SU-DHL-6 (cell line): ENCODE results near the gene S100A1.

Experiments used
- H2AFZ ChIP-seq: fragments of 200-600 bp; sonication (generic); 2 replicates; pipeline ENCODE4 v1.6.1; 2014; ENCODE audit warnings: low read depth, mild to moderate bottlenecking, moderate library complexity, mixed read lengths, antibody characterized with exemption, low read length; ENCODE audit not compliant: severe bottlenecking
- H3F3A ChIP-seq: fragments of 200-600 bp; shearing (Covaris generic); 2 replicates; pipeline ENCODE4 v1.6.0; 2016; ENCODE audit warnings: antibody characterized with exemption, mild to moderate bottlenecking; ENCODE audit not compliant: insufficient read depth
- H3K27ac ChIP-seq: fragments of 200-600 bp; sonication (generic); 2 replicates; pipeline ENCODE4 v1.5.1; 2016; ENCODE audit warnings: low read depth, mild to moderate bottlenecking, low read length, moderate library complexity, mixed read lengths
- H3K27me3 ChIP-seq: fragments of 200-600 bp; sonication (generic), shearing (Covaris generic); 2 replicates; pipeline ENCODE4 v1.6.0; 2014; ENCODE audit warnings: mild to moderate bottlenecking, low read length
- H3K36me3 ChIP-seq: fragments of 200-600 bp; sonication (generic); 2 replicates; pipeline ENCODE4 v1.6.1; 2014; ENCODE audit warnings: mild to moderate bottlenecking, low read length, mixed read lengths
- H3K4me2 ChIP-seq: fragments of 300-600, 200-600 bp; shearing (Covaris generic), sonication (generic); 2 replicates; pipeline ENCODE4 v1.6.0; 2014; ENCODE audit warnings: low read length, low read depth, mild to moderate bottlenecking; ENCODE audit not compliant: poor library complexity, severe bottlenecking
- H3K4me3 ChIP-seq: fragments of 200-600 bp; sonication (generic); 2 replicates; pipeline ENCODE4 v1.5.1; 2014; ENCODE audit warnings: antibody characterized with exemption, low read length, mild to moderate bottlenecking, mixed read lengths; ENCODE audit not compliant: insufficient read depth, poor library complexity, severe bottlenecking
- H3K79me2 ChIP-seq: fragments of 200-600 bp; sonication (generic); 2 replicates; pipeline ENCODE4 v1.6.1; 2014; ENCODE audit warnings: mild to moderate bottlenecking, low read length, moderate library complexity; ENCODE audit not compliant: insufficient read depth
- H3K9ac ChIP-seq: fragments of 200-600 bp; sonication (generic); 2 replicates; pipeline ENCODE4 v1.7.0; 2014; ENCODE audit warnings: mild to moderate bottlenecking, low read length
- H3K9me2 ChIP-seq: fragments of 200-600 bp; sonication (generic); replicated peaks from 2 replicates; pipeline ENCODE4 v1.6.1; 2014; ENCODE audit warnings: low read length; ENCODE audit not compliant: insufficient read depth
- H3K9me3 ChIP-seq: fragments of 200-600 bp; sonication (generic); 2 replicates; pipeline ENCODE4 v1.6.1; 2014; ENCODE audit warnings: low read length, mixed read lengths; ENCODE audit not compliant: insufficient read depth
- H4K20me1 ChIP-seq: fragments of 200-600 bp; sonication (generic); 2 replicates; pipeline ENCODE4 v1.6.1; 2014; ENCODE audit warnings: low read depth, mild to moderate bottlenecking, antibody characterized with exemption, low read length, moderate library complexity, mixed read lengths
- CTCF ChIP-seq: fragments of 200-600 bp; sonication (generic); IDR thresholded peaks from one replicate; pipeline ENCODE4 v1.5.1; 2017; ENCODE audit warnings: antibody characterized with exemption, mild to moderate bottlenecking, low read length, moderate library complexity; ENCODE audit not compliant: insufficient read depth, poor library complexity, severe bottlenecking
- EZH2phosphoT487 ChIP-seq: fragments of 200-600 bp; sonication (generic), shearing (Covaris generic); conservative IDR thresholded peaks from 2 replicates; pipeline ENCODE4 v1.6.1; 2018; ENCODE audit warnings: mild to moderate bottlenecking, antibody characterized with exemption, low read length, moderate library complexity, mixed read lengths

S100A1 gene

GRCh38 chr1:153619171-153619570 is 9.1 kb upstream of the S100A1 start:
- Histone ChIP-seq H3K9me3 (no peaks in the 10 kb centered on the region), H3K4me3 (no peak overlapping the region), H3K27me3 (no peaks in the 10 kb centered on the region), H4K20me1 (no peaks in the 10 kb centered on the region), H3K79me2 (no peaks in the 10 kb centered on the region), H3K9me2 (no peaks in the 10 kb centered on the region), H3K9ac (no peak overlapping the region), H2AFZ (no peak overlapping the region), H3F3A (no peaks in the 10 kb centered on the region), H3K27ac (no peak overlapping the region), H3K36me3 (no peaks in the 10 kb centered on the region), H3K4me2 (no peak overlapping the region)
- TF ChIP-seq CTCF (no peak), EZH2phosphoT487 (no peak)

- Histone ChIP-seq H3F3A (no peaks in the 10 kb centered on the region), H4K20me1 (no peaks in the 10 kb centered on the region), H3K27me3 (no peaks in the 10 kb centered on the region), H3K4me3 (no peak overlapping the region), H3K36me3 (no peaks in the 10 kb centered on the region), H3K4me2 (no peak overlapping the region), H2AFZ (no peak overlapping the region), H3K79me2 (no peaks in the 10 kb centered on the region), H3K9ac (no peak overlapping the region), H3K27ac (no peak overlapping the region), H3K9me3 (no peaks in the 10 kb centered on the region), H3K9me2 (no peaks in the 10 kb centered on the region)
- TF ChIP-seq CTCF: no peak
- TF ChIP-seq EZH2phosphoT487: no peak
Measured at GRCh38 chr1:153623101-153623500, 5.1 kb upstream of the S100A1 start.

DNA sequence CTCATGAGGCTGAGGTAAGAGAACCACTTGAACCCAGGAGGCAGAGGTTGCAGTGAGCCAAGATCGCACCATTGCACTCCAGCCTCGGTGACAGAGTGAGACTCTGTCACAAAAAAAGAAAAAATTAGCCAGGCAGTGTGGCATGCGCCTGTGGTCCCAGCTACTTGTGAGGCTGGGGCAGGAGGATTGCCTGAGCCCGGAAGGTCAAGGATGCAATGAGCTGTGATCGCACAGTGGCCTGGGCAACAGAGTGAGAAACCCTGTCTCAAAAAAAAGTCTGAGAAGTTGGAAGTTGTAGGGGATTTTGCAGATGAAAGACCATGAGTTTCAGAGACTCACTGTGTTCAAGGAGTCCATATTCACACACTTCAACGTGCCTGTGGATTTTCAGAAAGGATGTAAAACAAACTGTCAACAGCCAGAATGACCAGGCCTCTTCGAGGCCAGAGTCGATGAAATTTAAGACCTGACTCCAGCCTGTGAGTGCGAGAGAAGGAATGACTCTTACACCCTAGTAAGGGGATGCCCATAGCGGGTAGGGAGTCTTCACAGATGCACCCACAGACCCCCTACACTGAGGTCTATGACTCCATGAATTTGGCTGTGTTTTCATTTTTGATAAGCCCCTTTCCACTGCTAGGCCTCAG is 3.1 kb upstream of the S100A1 start:
- Histone ChIP-seq H3K4me2 (no peak overlapping the region), H3K27ac (no peak overlapping the region), H3F3A (no peaks in the 10 kb centered on the region), H3K27me3 (no peaks in the 10 kb centered on the region), H3K9me2 (no peaks in the 10 kb centered on the region), H3K36me3 (no peaks in the 10 kb centered on the region), H3K79me2 (no peaks in the 10 kb centered on the region), H2AFZ (no peak overlapping the region), H3K4me3 (no peak overlapping the region), H4K20me1 (no peaks in the 10 kb centered on the region), H3K9me3 (no peaks in the 10 kb centered on the region), H3K9ac (no peak overlapping the region)
- TF ChIP-seq CTCF (no peak), EZH2phosphoT487 (no peak)
